ENCODE measurements around the gene ADCYAP1. TPM values are rescaled to one million over a fixed set of nuclear protein-coding genes. Genes with fewer than 3 reads are reported as not detected.

ADCYAP1 gene
- total RNA-seq, 4 donors from 2014 or later: not detected

- H3K9me3 ChIP-seq: no peaks in the 10 kb centered on the region
Measured at GRCh38 chr18:916562-916961, 11.9 kb downstream of the ADCYAP1 start.

GRCh38 chr18:919078-919477, 14.4 kb downstream of the ADCYAP1 start:
- in situ Hi-C loops (cut with MboI; ENCODE audit: low sequenced_read_pairs in 4 of 4) (no loop called here), intact Hi-C loops (cut with DNase I; ENCODE audit: low total_unique reads) (no loop called here)
- Histone ChIP-seq H3K4me1 (no peaks in the 10 kb centered on the region), H3K4me3 (no peak overlapping the region), H3K27me3 (peaks cover 0 to 3% (median 0%) of the 10 kb centered on the region in 3 donors), H3K27ac (no peak overlapping the region), H3K9me3 (no peaks in the 10 kb centered on the region), H3K36me3 (no peaks in the 10 kb centered on the region)
- DNase-seq: no peak
- TF ChIP-seq POLR2A (IDR thresholded peaks at IDR 0.05): no peak
- TF ChIP-seq, protein P1, sequence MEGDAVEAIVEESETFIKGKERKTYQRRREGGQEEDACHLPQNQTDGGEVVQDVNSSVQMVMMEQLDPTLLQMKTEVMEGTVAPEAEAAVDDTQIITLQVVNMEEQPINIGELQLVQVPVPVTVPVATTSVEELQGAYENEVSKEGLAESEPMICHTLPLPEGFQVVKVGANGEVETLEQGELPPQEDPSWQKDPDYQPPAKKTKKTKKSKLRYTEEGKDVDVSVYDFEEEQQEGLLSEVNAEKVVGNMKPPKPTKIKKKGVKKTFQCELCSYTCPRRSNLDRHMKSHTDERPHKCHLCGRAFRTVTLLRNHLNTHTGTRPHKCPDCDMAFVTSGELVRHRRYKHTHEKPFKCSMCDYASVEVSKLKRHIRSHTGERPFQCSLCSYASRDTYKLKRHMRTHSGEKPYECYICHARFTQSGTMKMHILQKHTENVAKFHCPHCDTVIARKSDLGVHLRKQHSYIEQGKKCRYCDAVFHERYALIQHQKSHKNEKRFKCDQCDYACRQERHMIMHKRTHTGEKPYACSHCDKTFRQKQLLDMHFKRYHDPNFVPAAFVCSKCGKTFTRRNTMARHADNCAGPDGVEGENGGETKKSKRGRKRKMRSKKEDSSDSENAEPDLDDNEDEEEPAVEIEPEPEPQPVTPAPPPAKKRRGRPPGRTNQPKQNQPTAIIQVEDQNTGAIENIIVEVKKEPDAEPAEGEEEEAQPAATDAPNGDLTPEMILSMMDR (IDR thresholded peaks at IDR 0.05 in 4 of 5, conservative IDR thresholded peaks at IDR 0.05 in 1 of 5): no peak
- ATAC-seq: no peak

More at GRCh38 chr18:916562-916961, 11.9 kb downstream of the ADCYAP1 start:
- H3K27ac ChIP-seq: no peak overlapping the region
- no peak overlapping the region for H3K4me3 ChIP-seq
- TF ChIP-seq, protein P1 (IDR thresholded peaks at IDR 0.05 in 4 of 5, conservative IDR thresholded peaks at IDR 0.05 in 1 of 5): no peak
- no peak for TF ChIP-seq POLR2A (IDR thresholded peaks at IDR 0.05)
- no peak for DNase-seq
- H3K4me1 ChIP-seq: no peaks in the 10 kb centered on the region
- intact Hi-C loops (cut with DNase I; ENCODE audit: low total_unique reads) (no loop called here), in situ Hi-C loops (cut with MboI; ENCODE audit: low sequenced_read_pairs in 4 of 4) (no loop called here)
- no peak for ATAC-seq
- peaks cover 3 to 11% (median 10%) of the 10 kb centered on the region in 3 donors for H3K27me3 ChIP-seq
- H3K36me3 ChIP-seq: no peaks in the 10 kb centered on the region

- ATAC-seq: no peak
- no peaks in the 10 kb centered on the region for H3K4me1 ChIP-seq
- DNase-seq: no peak
- no peaks in the 10 kb centered on the region for H3K36me3 ChIP-seq
- in situ Hi-C loops (cut with MboI; ENCODE audit: low sequenced_read_pairs in 4 of 4): no loop called here
- no peak overlapping the region for H3K27ac ChIP-seq
- no peaks in the 10 kb centered on the region for H3K9me3 ChIP-seq
- no peaks in the 10 kb centered on the region for H3K27me3 ChIP-seq
- TF ChIP-seq, protein P1 (IDR thresholded peaks at IDR 0.05 in 4 of 5, conservative IDR thresholded peaks at IDR 0.05 in 1 of 5): no peak
- TF ChIP-seq POLR2A (IDR thresholded peaks at IDR 0.05): no peak
- intact Hi-C loops (cut with DNase I; ENCODE audit: low total_unique reads): no loop called here
- H3K4me3 ChIP-seq: no peak overlapping the region
Measured at GRCh38 chr18:923144-923866, 18.6 kb downstream of the ADCYAP1 start.

DNA sequence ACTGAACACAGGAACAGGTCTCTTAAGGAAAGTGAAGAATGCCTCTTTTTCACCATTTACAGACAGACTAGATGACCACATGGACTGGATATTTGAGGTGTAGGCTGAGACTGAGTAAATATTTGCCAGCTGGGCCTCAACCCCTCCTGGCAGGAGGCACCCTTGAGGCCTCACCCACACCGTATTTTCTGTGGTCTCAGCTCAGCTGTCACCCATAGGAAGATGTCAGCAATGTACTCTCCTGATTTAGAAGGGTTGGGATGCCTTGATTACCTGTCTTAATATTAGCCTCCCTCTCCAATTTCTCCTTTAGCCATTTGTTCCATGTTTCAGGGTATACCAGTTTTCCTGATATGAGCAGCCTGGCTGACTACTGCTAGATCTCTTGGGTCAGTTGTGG, 20.3 kb downstream of the ADCYAP1 start:
- in situ Hi-C loops (cut with MboI; ENCODE audit: low sequenced_read_pairs in 4 of 4): no loop called here

More for the DNA sequence above, 20.3 kb downstream of the ADCYAP1 start:
- no peak for ATAC-seq
- Histone ChIP-seq H3K4me1 (no peaks in the 10 kb centered on the region), H3K27me3 (no peaks in the 10 kb centered on the region), H3K9me3 (no peaks in the 10 kb centered on the region), H3K27ac (no peak overlapping the region), H3K4me3 (no peak overlapping the region), H3K36me3 (no peaks in the 10 kb centered on the region)
- no peak for DNase-seq
- intact Hi-C loops (cut with DNase I; ENCODE audit: low total_unique reads): no loop called here
- TF ChIP-seq POLR2A (IDR thresholded peaks at IDR 0.05): no peak
- TF ChIP-seq, protein P1 (IDR thresholded peaks at IDR 0.05 in 4 of 5, conservative IDR thresholded peaks at IDR 0.05 in 1 of 5): no peak
